Thyroid gland (tissue), 4 donors: ENCODE data around the gene MIB2.

ENCODE experiments used
- CTCF ChIP-seq, 6 experiments: fragments of 200-600 bp in 3 of 6; fragments of 450-650 bp in 3 of 6; sonication (generic) in 3 of 6; IDR thresholded peaks; one replicate each; pipeline ENCODE4 v1.5.1; 2016 to 2019; ENCODE audit warnings: antibody characterized with exemption in 6 of 6, mild to moderate bottlenecking in 2 of 6, inconsistent platforms in 1 of 6, moderate library complexity in 1 of 6
- POLR2A ChIP-seq, 2 donors: fragments of 450-650 bp; IDR thresholded peaks; one replicate each; pipeline ENCODE4 v1.6.1; 2017; ENCODE audit warnings: antibody characterized with exemption in 2 of 2, mild to moderate bottlenecking in 2 of 2, moderate library complexity in 1 of 2

GRCh38 chr1:1612104-1612400, 3.2 kb upstream of the MIB2 start:
- TF ChIP-seq POLR2A (IDR thresholded peaks at IDR 0.05) = no peak
- TF ChIP-seq CTCF (IDR thresholded peaks at IDR 0.05) = no peak
